ENCODE measurements around the gene HS6ST3.

The HS6ST3 gene

DNA sequence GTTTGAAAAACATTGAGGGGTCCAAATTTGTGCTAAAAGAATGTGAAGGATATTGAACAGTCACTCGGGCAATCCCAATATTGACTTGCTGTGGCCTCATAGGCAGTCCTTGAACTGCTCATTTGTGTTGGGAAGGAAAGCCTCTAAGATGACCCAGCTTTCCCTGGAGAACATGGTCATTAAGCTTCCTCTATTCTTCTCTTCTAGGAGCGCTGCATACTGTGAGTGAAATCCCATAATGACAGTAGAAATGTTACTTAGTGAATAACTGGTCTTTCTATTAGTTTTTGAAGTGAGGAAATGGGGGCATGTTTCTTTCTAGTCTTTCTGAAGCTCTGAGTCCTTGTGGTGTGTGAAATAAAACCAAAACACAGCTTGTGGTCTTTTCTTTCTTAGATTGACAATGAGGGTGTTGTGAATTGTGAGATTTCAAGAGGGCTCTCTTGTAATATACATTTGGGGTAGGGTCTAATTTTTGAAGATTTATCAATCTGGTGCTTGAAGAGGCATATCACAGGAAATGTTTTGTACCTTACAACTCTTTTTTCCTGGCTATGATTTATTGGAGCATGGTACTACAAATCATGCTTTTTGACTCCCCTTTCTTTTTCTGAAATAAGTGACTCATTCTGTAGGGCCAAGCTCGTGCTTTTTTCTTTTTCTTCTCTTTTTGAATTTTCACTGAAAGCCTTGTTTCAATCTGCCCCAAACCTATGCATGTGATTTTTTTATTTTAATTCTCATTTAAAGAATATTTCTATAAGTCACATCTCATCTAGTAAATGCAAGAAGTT lies 653.6 kb downstream of the HS6ST3 start:
- Histone ChIP-seq H3K27me3 (ENCODE audit: control insufficient read depth, low read length) (no peaks in the 10 kb centered on the region), H3K4me1 (ENCODE audit: control insufficient read depth, low read length) (no peaks in the 10 kb centered on the region), H3K4me3 (ENCODE audit: low read length) (no peak overlapping the region), H3K79me2 (ENCODE audit: control insufficient read depth, low read length) (no peaks in the 10 kb centered on the region), H3F3A (ENCODE audit: control insufficient read depth, insufficient read depth) (no peaks in the 10 kb centered on the region), H3K36me3 (ENCODE audit: control insufficient read depth, low read length) (no peaks in the 10 kb centered on the region), H3K27ac (ENCODE audit: low read depth, low read length) (no peak overlapping the region), H4K20me1 (ENCODE audit: control insufficient read depth, insufficient read depth, low read depth, low read length) (no peaks in the 10 kb centered on the region), H3K4me2 (ENCODE audit: low read length) (no peak overlapping the region), H3K9me3 (ENCODE audit: control insufficient read depth, insufficient read depth, low read length) (no peaks in the 10 kb centered on the region), H3K9me2 (replicated peaks; ENCODE audit: control insufficient read depth, low read length) (no peaks in the 10 kb centered on the region)
- TF ChIP-seq CTCF (IDR thresholded peaks at IDR 0.05; ENCODE audit: low read depth, low read length, poor library complexity, severe bottlenecking) (no peak), EZH2phosphoT487 (IDR thresholded peaks at IDR 0.05; ENCODE audit: borderline replicate concordance, low read length) (no peak)

GRCh38 chr13:96744367-96745331 lies 654.7 kb downstream of the HS6ST3 start:
- TF ChIP-seq EZH2phosphoT487 (IDR thresholded peaks at IDR 0.05; ENCODE audit: borderline replicate concordance, low read length) (no peak), CTCF (IDR thresholded peaks at IDR 0.05; ENCODE audit: low read depth, low read length, poor library complexity, severe bottlenecking) (no peak)
- no peaks in the 10 kb centered on the region for H3K9me3 ChIP-seq (ENCODE audit: control insufficient read depth, insufficient read depth, low read length)

GRCh38 chr13:96746886-96747285 lies 657.0 kb downstream of the HS6ST3 start:
- H3K27ac ChIP-seq (ENCODE audit: low read depth, low read length), result no peak overlapping the region
- H3K9me3 ChIP-seq (ENCODE audit: control insufficient read depth, insufficient read depth, low read length), result no peaks in the 10 kb centered on the region
- H3K36me3 ChIP-seq (ENCODE audit: control insufficient read depth, low read length), result no peaks in the 10 kb centered on the region
- H3K4me2 ChIP-seq (ENCODE audit: low read length), result no peak overlapping the region
- no peaks in the 10 kb centered on the region for H3K4me1 ChIP-seq (ENCODE audit: control insufficient read depth, low read length)
- no peaks in the 10 kb centered on the region for H3F3A ChIP-seq (ENCODE audit: control insufficient read depth, insufficient read depth)
- TF ChIP-seq EZH2phosphoT487 (IDR thresholded peaks at IDR 0.05; ENCODE audit: borderline replicate concordance, low read length) (no peak), CTCF (IDR thresholded peaks at IDR 0.05; ENCODE audit: low read depth, low read length, poor library complexity, severe bottlenecking) (no peak)
- H3K27me3 ChIP-seq (ENCODE audit: control insufficient read depth, low read length), result no peaks in the 10 kb centered on the region
- no peaks in the 10 kb centered on the region for H3K79me2 ChIP-seq (ENCODE audit: control insufficient read depth, low read length)
- H4K20me1 ChIP-seq (ENCODE audit: control insufficient read depth, insufficient read depth, low read depth, low read length), result no peaks in the 10 kb centered on the region
- H3K4me3 ChIP-seq (ENCODE audit: low read length), result no peak overlapping the region
- H3K9me2 ChIP-seq (replicated peaks; ENCODE audit: control insufficient read depth, low read length), result no peaks in the 10 kb centered on the region

More at GRCh38 chr13:96744367-96745331, 654.7 kb downstream of the HS6ST3 start:
- H3K9me2 ChIP-seq (replicated peaks; ENCODE audit: control insufficient read depth, low read length), result no peaks in the 10 kb centered on the region
- H3K27ac ChIP-seq (ENCODE audit: low read depth, low read length), result no peak overlapping the region
- no peaks in the 10 kb centered on the region for H3K79me2 ChIP-seq (ENCODE audit: control insufficient read depth, low read length)
- H3K4me3 ChIP-seq (ENCODE audit: low read length), result no peak overlapping the region
- H3K36me3 ChIP-seq (ENCODE audit: control insufficient read depth, low read length), result no peaks in the 10 kb centered on the region
- H3K4me1 ChIP-seq (ENCODE audit: control insufficient read depth, low read length), result no peaks in the 10 kb centered on the region
- no peaks in the 10 kb centered on the region for H3K27me3 ChIP-seq (ENCODE audit: control insufficient read depth, low read length)
- H3K4me2 ChIP-seq (ENCODE audit: low read length), result no peak overlapping the region
- H3F3A ChIP-seq (ENCODE audit: control insufficient read depth, insufficient read depth), result no peaks in the 10 kb centered on the region
- H4K20me1 ChIP-seq (ENCODE audit: control insufficient read depth, insufficient read depth, low read depth, low read length), result no peaks in the 10 kb centered on the region

Measured in DOHH2 (cell line).